Body of pancreas (tissue), 4 donors: ENCODE measurements around the gene LMNA.

Experiments
- CTCF ChIP-seq, 7 experiments: fragments of 450-650 bp in 4 of 7; fragments of 200-600 bp in 3 of 7; sonication (generic) in 3 of 7; IDR thresholded peaks; one replicate each; pipeline ENCODE4 v1.5.1; 2016 to 2019; ENCODE audit warnings: antibody characterized with exemption in 7 of 7
- POLR2A ChIP-seq, 3 donors: fragments of 450-650 bp; IDR thresholded peaks; one replicate each; pipeline ENCODE4 v1.6.1; 2016; ENCODE audit warnings: antibody characterized with exemption in 3 of 3, mild to moderate bottlenecking in 2 of 3

- TF ChIP-seq POLR2A (IDR thresholded peaks at IDR 0.05) (no peak), CTCF (IDR thresholded peaks at IDR 0.05) (peak in 4 of 7 experiments; percentile 11 to 28 (median 15))
Observed at GRCh38 chr1:156126043-156126629, 11.6 kb downstream of the LMNA start.
